ENCODE data around the gene ARHGEF2. TPM values are rescaled to one million over a fixed set of nuclear protein-coding genes. Genes with fewer than 3 reads are reported as not detected.

Gene ARHGEF2
- total RNA-seq, 1 experiment from 2014 or later = 69.5 TPM

GRCh38 chr1:155974208-155975115, 3.9 kb downstream of the ARHGEF2 start (continued):
- TF ChIP-seq PRDM15 (CRISPR knock-in tag; IDR thresholded peaks at IDR 0.05) (no peak), ZBTB21 (CRISPR knock-in tag; IDR thresholded peaks at IDR 0.05; ENCODE audit: borderline replicate concordance) (no peak), RELA (CRISPR knock-in tag; IDR thresholded peaks at IDR 0.05; ENCODE audit: borderline replicate concordance) (no peak), MLX (CRISPR knock-in tag; IDR thresholded peaks at IDR 0.05) (no peak), ZNF263 (CRISPR knock-in tag; IDR thresholded peaks at IDR 0.05; ENCODE audit: low read depth) (no peak)

GRCh38 chr1:155973723-155974122, 4.6 kb downstream of the ARHGEF2 start:
- Mint-ChIP-seq H3K4me3 (no peak overlapping the region), H3K36me3 (peaks cover 4% of the 10 kb centered on the region), H3K9me3 (no peaks in the 10 kb centered on the region), H3K27ac (no peak overlapping the region), H3K27me3 (ENCODE audit: low read depth) (no peaks in the 10 kb centered on the region), H3K4me1 (peaks cover 79% of the 10 kb centered on the region)
- DNase-seq (ENCODE audit: low spot score) = no peak
- POLR2A ChIA-PET = interaction anchor here (1.1 to 3.7 kb wide), 3 partner anchors 10 to 87 kb away, joined by 3 to 25 read pairs (median 3); partner anchors contain the start of genes KHDC4 and RAB25
- TF ChIP-seq ZNF232 (CRISPR knock-in tag; IDR thresholded peaks at IDR 0.05) (no peak), CREB1 (CRISPR knock-in tag; IDR thresholded peaks at IDR 0.05) (no peak), ZNF219 (CRISPR knock-in tag; IDR thresholded peaks at IDR 0.05; ENCODE audit: borderline replicate concordance) (no peak), SMAD3 (CRISPR knock-in tag; IDR thresholded peaks at IDR 0.05; ENCODE audit: borderline replicate concordance) (no peak), RELA (CRISPR knock-in tag; IDR thresholded peaks at IDR 0.05; ENCODE audit: borderline replicate concordance) (no peak), NR1H2 (CRISPR knock-in tag; IDR thresholded peaks at IDR 0.05) (no peak), TEAD4 (CRISPR knock-in tag; IDR thresholded peaks at IDR 0.05) (no peak)
- no peak for ATAC-seq
- CTCF ChIA-PET = interaction anchor here (0.9 to 7.2 kb wide), 7 partner anchors 10 to 156 kb away, joined by 3 to 122 read pairs (median 10); no protein-coding TSS in a partner anchor

- no peak for ATAC-seq
- CTCF ChIA-PET = interaction anchor here (0.7 to 3.0 kb wide), 2 partner anchors 12 to 30 kb away, joined by 3 to 20 read pairs; no protein-coding TSS in a partner anchor
- Mint-ChIP-seq H3K27me3 (ENCODE audit: low read depth) (no peaks in the 10 kb centered on the region), H3K4me3 (no peak overlapping the region), H3K36me3 (peaks cover 4% of the 10 kb centered on the region), H3K27ac (peak overlapping the region; percentile 43), H3K9me3 (no peaks in the 10 kb centered on the region), H3K4me1 (peaks cover 91% of the 10 kb centered on the region)
- POLR2A ChIA-PET = no interaction called here
- no peak for DNase-seq (ENCODE audit: low spot score)
- TF ChIP-seq CREB1 (CRISPR knock-in tag; IDR thresholded peaks at IDR 0.05) (no peak), ELF4 (CRISPR knock-in tag; IDR thresholded peaks at IDR 0.05; ENCODE audit: low read depth) (no peak), HMGXB4 (CRISPR knock-in tag; IDR thresholded peaks at IDR 0.05) (no peak), STAT6 (CRISPR knock-in tag; conservative IDR thresholded peaks at IDR 0.05; ENCODE audit: low read depth) (no peak), TP53 (CRISPR knock-in tag; IDR thresholded peaks at IDR 0.05) (no peak), CBFB (CRISPR knock-in tag; IDR thresholded peaks at IDR 0.05; ENCODE audit: low read depth) (no peak), E2F1 (CRISPR knock-in tag; IDR thresholded peaks at IDR 0.05) (no peak), JUN (CRISPR knock-in tag; IDR thresholded peaks at IDR 0.05) (no peak), ZMAT4 (CRISPR knock-in tag; IDR thresholded peaks at IDR 0.05) (no peak)
Observed at GRCh38 chr1:155971910-155972809, 6.2 kb downstream of the ARHGEF2 start.
